SK-MEL-5 (cell line): ENCODE measurements around the gene ODF2L. TPM values are rescaled to one million over a fixed set of nuclear protein-coding genes. Genes with fewer than 3 reads are reported as not detected.
"Not testable (repeated sequence)": the region's sequence is repeated elsewhere in the genome, so short reads cannot be mapped to it uniquely, and the experiment has no call there.

Experiments used
- DNase-seq: peaks from one replicate; pipeline ENCODE4 v3.0.0-alpha.2; 2016; ENCODE audit warnings: low read depth, low spot score
- in situ Hi-C: cut with HindIII; loops from 2 replicates; pipeline ENCODE4 v1.10.0; 2016; ENCODE audit warnings: low sequenced_read_pairs, high pct_unique_total_duplicates, low pct_unique_long_range_greater_than_20kb
- total RNA-seq: library from RNA; depleted of rRNA; stranded (reverse); fragments of >200 nt; shearing (Covaris generic); gene quantifications from 2 replicates; pipeline ENCODE4 v1.2.3, GENCODE V29; 2014

ODF2L gene
- total RNA-seq, 1 experiment from 2014 or later, result 27.3 TPM

GRCh38 chr1:86396498-86396890, 371 bp upstream of the ODF2L start:
- DNase-seq, result no peak

GRCh38 chr1:86394416-86394815, 1.7 kb downstream of the ODF2L start:
- no peak for DNase-seq
- in situ Hi-C loops, result no loop called here

More at GRCh38 chr1:86396498-86396890, 371 bp upstream of the ODF2L start:
- in situ Hi-C loops, result no loop called here

GRCh38 chr1:86389307-86389706, 6.8 kb downstream of the ODF2L start:
- no peak for DNase-seq
- in situ Hi-C loops, result no loop called here

GRCh38 chr1:86388777-86389176, 7.3 kb downstream of the ODF2L start:
- in situ Hi-C loops, result no loop called here
- DNase-seq, result no peak

GRCh38 chr1:86387916-86388627, 8.1 kb downstream of the ODF2L start:
- in situ Hi-C loops, result no loop called here
- DNase-seq, result no peak

- no peak for DNase-seq
- in situ Hi-C loops, result no loop called here
Measured at GRCh38 chr1:86382878-86383277, 13.2 kb downstream of the ODF2L start.

GRCh38 chr1:86381223-86381622, 14.9 kb downstream of the ODF2L start:
- DNase-seq, result no peak
- in situ Hi-C loops, result no loop called here

- DNase-seq, result peak; percentile 67
- in situ Hi-C loops, result no loop called here
Measured at GRCh38 chr1:86380257-86380861, 15.8 kb downstream of the ODF2L start.

- DNase-seq, result no peak
- in situ Hi-C loops, result no loop called here
Measured at GRCh38 chr1:86378813-86379212, 17.3 kb downstream of the ODF2L start.

- in situ Hi-C loops, result no loop called here
- no peak for DNase-seq
Measured at GRCh38 chr1:86377341-86377740, 18.8 kb downstream of the ODF2L start.

GRCh38 chr1:86375688-86376087, 20.4 kb downstream of the ODF2L start:
- in situ Hi-C loops, result no loop called here
- DNase-seq, result peak; percentile 73

- no peak for DNase-seq
- in situ Hi-C loops, result no loop called here
Measured at GRCh38 chr1:86370601-86371022, 25.5 kb downstream of the ODF2L start.

GRCh38 chr1:86365896-86366295, 30.2 kb downstream of the ODF2L start:
- DNase-seq, result no peak
- in situ Hi-C loops, result no loop called here

GRCh38 chr1:86362807-86363206, 33.3 kb downstream of the ODF2L start:
- in situ Hi-C loops, result no loop called here
- no peak for DNase-seq

- in situ Hi-C loops, result no loop called here
- no peak for DNase-seq
Measured at GRCh38 chr1:86357796-86358195, 38.3 kb downstream of the ODF2L start.

- in situ Hi-C loops, result no loop called here
Measured at GRCh38 chr1:86356247-86356646, 39.9 kb downstream of the ODF2L start.

GRCh38 chr1:86352086-86352485, 44.0 kb downstream of the ODF2L start:
- no peak for DNase-seq
- in situ Hi-C loops, result no loop called here

More at GRCh38 chr1:86356247-86356646, 39.9 kb downstream of the ODF2L start:
- peak; percentile 52 for DNase-seq

- in situ Hi-C loops, DNase-seq: not testable (repeated sequence)
Measured at GRCh38 chr1:86350230-86350629, 45.9 kb downstream of the ODF2L start.

GRCh38 chr1:86346388-86346787, 49.7 kb downstream of the ODF2L start:
- in situ Hi-C loops, result no loop called here
- no peak for DNase-seq
